AG10803 (cell line): ENCODE results near the gene GAS2.

Source experiments
- DNase-seq: peaks from one replicate; pipeline ENCODE4 v3.0.0; 2010; ENCODE audit warnings: low read depth
- H3K4me3 ChIP-seq: 2 replicates; pipeline ENCODE4 v1.5.1; 2011; ENCODE audit warnings: mild to moderate bottlenecking, low read length, control low read depth
- CTCF ChIP-seq: conservative IDR thresholded peaks from 2 replicates; pipeline ENCODE4 v1.5.1; 2011; ENCODE audit warnings: mild to moderate bottlenecking, low read length, control low read depth, inconsistent platforms

GAS2 gene

DNA sequence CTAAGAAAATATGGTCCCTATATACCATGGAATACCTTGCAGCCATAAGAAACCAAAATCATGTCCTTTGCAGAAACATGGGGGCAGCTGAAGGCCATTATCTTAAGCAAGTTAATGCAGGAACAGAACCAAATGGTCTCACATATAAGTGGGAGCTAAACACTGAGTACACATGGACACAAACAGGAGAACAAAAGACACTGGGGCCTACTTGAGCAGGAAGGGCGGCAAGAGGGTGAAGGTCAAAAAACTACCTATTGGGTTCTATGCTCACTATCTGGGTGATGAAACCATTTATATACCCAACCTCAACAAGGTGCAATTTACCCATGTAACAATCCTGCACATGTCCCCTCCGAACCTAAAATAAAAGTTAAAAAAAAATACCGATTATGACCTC lies 22.5 kb downstream of the GAS2 start:
- H3K4me3 ChIP-seq = no peak overlapping the region
- no peak for TF ChIP-seq CTCF
- DNase-seq = no peak

DNA sequence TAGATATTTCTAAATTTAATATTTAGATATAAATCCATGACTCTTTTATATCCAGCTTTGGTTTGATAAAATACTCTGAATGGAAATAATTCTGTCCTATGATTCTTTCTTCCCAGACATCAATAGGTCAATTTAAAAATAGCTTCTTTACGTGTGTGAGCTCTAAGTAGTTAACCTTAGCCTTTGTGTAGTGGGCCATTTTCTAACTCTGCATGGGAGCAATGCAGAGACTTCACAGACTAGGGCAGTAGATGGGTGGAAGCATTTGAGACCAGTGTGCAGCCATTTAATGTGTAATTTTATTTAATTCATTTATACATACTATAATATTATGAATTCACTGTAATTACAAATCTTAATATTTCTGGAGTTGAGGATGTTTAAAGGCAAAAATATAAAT lies 23.8 kb downstream of the GAS2 start:
- no peak overlapping the region for H3K4me3 ChIP-seq
- TF ChIP-seq CTCF = no peak
- no peak for DNase-seq

GRCh38 chr11:22690871-22691270 lies 24.5 kb downstream of the GAS2 start:
- no peak overlapping the region for H3K4me3 ChIP-seq
- TF ChIP-seq CTCF = no peak
- DNase-seq = no peak

- H3K4me3 ChIP-seq = no peak overlapping the region
- TF ChIP-seq CTCF = no peak
- DNase-seq = no peak
Measured at GRCh38 chr11:22699388-22699787, 33.0 kb downstream of the GAS2 start.

DNA sequence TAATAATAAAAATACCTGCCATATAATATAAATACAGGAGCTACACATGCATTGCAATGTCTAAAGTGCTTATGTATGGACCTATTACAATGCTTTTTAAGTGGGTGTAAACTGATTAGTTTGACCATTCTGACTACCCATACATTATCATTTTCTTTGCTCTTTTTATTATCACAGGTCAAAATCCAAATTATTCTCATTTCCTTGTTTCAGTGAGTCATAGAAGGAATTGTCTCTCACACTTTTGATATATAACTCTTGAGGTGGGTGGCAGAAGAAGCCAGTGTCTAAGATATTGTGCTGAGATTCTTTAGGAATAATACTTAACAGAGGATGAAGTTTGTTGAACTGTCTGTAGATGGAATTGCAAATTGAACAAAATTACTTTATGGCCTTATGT lies 35.6 kb downstream of the GAS2 start:
- TF ChIP-seq CTCF = no peak
- no peak for DNase-seq

DNA sequence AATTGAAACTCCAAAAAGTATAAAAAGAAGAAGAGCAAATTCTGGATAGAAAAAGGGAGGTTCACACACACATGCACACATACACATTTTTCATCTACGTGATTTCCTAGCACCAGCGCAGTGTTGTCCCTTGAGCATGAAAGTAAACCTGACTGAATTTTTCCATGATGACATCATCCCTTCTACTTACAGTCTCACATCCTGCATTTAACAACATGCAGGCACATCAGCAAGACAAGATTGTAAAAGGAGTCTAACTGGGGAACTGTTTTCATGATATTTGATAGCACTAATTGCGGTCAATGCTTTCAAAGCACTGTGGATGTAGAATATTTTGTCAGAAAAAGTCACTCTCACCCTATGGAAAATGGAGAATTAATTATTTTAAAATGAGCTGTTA lies 36.6 kb downstream of the GAS2 start:
- DNase-seq = peak; percentile 32
- no peak for TF ChIP-seq CTCF
- no peak overlapping the region for H3K4me3 ChIP-seq

More for the DNA sequence above, 35.6 kb downstream of the GAS2 start:
- no peak overlapping the region for H3K4me3 ChIP-seq

- TF ChIP-seq CTCF = no peak
- H3K4me3 ChIP-seq = no peak overlapping the region
- no peak for DNase-seq
Measured at GRCh38 chr11:22703591-22703990, 37.2 kb downstream of the GAS2 start.
